A549 (cell line): Measurements from ENCODE around the gene SLC10A7. TPM values are rescaled to one million over a fixed set of nuclear protein-coding genes. Genes with fewer than 3 reads are reported as not detected.

Experiments used
- ATAC-seq, 2 experiments: fragments of 200-7000 bp in 1 of 2; fragments of >200 bp in 1 of 2; cut with Nextera tagmentation in 1 of 2; cut with Tn5 transposase in 1 of 2; 3 replicates each; pipeline versions ENCODE4 v1.8.0 to v1.9.1; 2018 to 2020; ENCODE audit warnings: mild to moderate bottlenecking in 1 of 2, moderate library complexity in 1 of 2
- CTCF ChIA-PET: fragments of 300-600 bp; sonication (Branson Sonifier 250); formaldehyde crosslinking; extraction: SDS; loops from one replicate; lab custom pipeline; 2021; ENCODE audit warnings: antibody characterized with exemption, inconsistent platforms; lab: Yijun Ruan, JAX
- POLR2A ChIA-PET: fragments of 350-600 bp; formaldehyde crosslinking; extraction: SDS; loops from one replicate; lab custom pipeline; 2021; ENCODE audit warnings: antibody characterized with exemption, inconsistent platforms; lab: Yijun Ruan, JAX
- DNase-seq, 2 experiments: peaks; one replicate each; pipeline versions ENCODE4 v3.0.0 to v3.0.0-alpha.2; 2011 to 2016; ENCODE audit warnings: low read depth in 1 of 2, low spot score in 1 of 2
- FAIRE-seq: peaks from 2 replicates; lab custom pipeline; 2011; peaks lifted over from hg19 to GRCh38; lab: Jason Lieb, UNC
- H3K27ac ChIP-seq, 2 experiments: fragments of >200 bp; sonication (Bioruptor Twin); formaldehyde crosslinking; 3 replicates each; pipeline ENCODE4 v1.5.1; 2016 to 2017
- H3K4me1 ChIP-seq: fragments of >200 bp; sonication (Bioruptor Twin); formaldehyde crosslinking; 3 replicates; pipeline ENCODE4 v1.6.1; 2016
- H3K4me2 ChIP-seq: fragments of >200 bp; sonication (Bioruptor Twin); formaldehyde crosslinking; 3 replicates; pipeline ENCODE4 v1.6.1; 2016
- H3K4me3 ChIP-seq: fragments of >200 bp; sonication (Bioruptor Twin); formaldehyde crosslinking; 3 replicates; pipeline ENCODE4 v1.5.1; 2016
- H3K9me3 ChIP-seq: fragments of >200 bp; sonication (Bioruptor Twin); formaldehyde crosslinking; 3 replicates; pipeline ENCODE4 v1.6.1; 2016
- BHLHE40 ChIP-seq: IDR thresholded peaks from 2 replicates; pipeline ENCODE4 v1.6.1; 2012; ENCODE audit warnings: low read depth, low read length, inconsistent platforms
- CHD2 ChIP-seq: fragments of 150-350 bp; IDR thresholded peaks from 2 replicates; pipeline ENCODE4 v1.6.1; 2014; ENCODE audit warnings: low read length; ENCODE audit not compliant: partially characterized antibody
- ESRRA ChIP-seq: fragments of 150-350 bp; IDR thresholded peaks from 2 replicates; pipeline ENCODE4 v1.6.1; 2014; ENCODE audit warnings: mild to moderate bottlenecking, low read length, borderline replicate concordance
- JUNB ChIP-seq: fragments of >200 bp; sonication (Bioruptor Twin); formaldehyde crosslinking; IDR thresholded peaks from 2 replicates; pipeline ENCODE4 v1.6.1; 2016
- NPAS2 ChIP-seq: fragments of 250-450 bp; sonication (Bioruptor Pico); IDR thresholded peaks from 2 replicates; pipeline ENCODE4 v1.8.0; 2022; ENCODE audit warnings: mild to moderate bottlenecking, moderate library complexity, borderline replicate concordance
- POLR2AphosphoS2 ChIP-seq: conservative IDR thresholded peaks from 2 replicates; pipeline ENCODE4 v1.6.1; 2012; ENCODE audit warnings: low read length, improper control_type of control experiment, inconsistent platforms
- RFX5 ChIP-seq: fragments of 450-650 bp; IDR thresholded peaks from 2 replicates; pipeline ENCODE4 v1.7.1; 2014; ENCODE audit warnings: antibody characterized with exemption, mild to moderate bottlenecking, moderate library complexity
- SMC3 ChIP-seq: fragments of >200 bp; sonication (Bioruptor Twin); formaldehyde crosslinking; IDR thresholded peaks from 3 replicates; pipeline ENCODE4 v1.6.1; 2018; ENCODE audit warnings: inconsistent platforms
- TFCP2L1 ChIP-seq: fragments of 250-450 bp; sonication (Bioruptor Pico); IDR thresholded peaks from 2 replicates; pipeline ENCODE4 v1.5.0; 2021; ENCODE audit warnings: mild to moderate bottlenecking
- TP53 ChIP-seq: fragments of 250-450 bp; sonication (Bioruptor Pico); IDR thresholded peaks from 2 replicates; pipeline ENCODE4 v1.5.0; 2021; ENCODE audit warnings: mild to moderate bottlenecking, moderate library complexity
- ZFP36 ChIP-seq: fragments of 450-650 bp; IDR thresholded peaks from 2 replicates; pipeline ENCODE4 v1.6.1; 2014; ENCODE audit warnings: borderline replicate concordance; ENCODE audit not compliant: partially characterized antibody
- WGBS: methylation state at CpG from one replicate; pipeline ENCODE4 v1.1.6; 2017; ENCODE audit errors: missing lambda C conversion rate; 5-methylcytosine and 5-hydroxymethylcytosine counted together
- polyA plus RNA-seq, 4 experiments: library from polyadenylated mRNA; depleted of rRNA in 3 of 4; stranded (reverse); fragments of >200 nt; fragmentation: RNase III in 1 of 4; extraction: RNeasy Plus Mini Kit Qiagen cat#74134 plus additional on column Dnase treatment in 1 of 4; gene quantifications; 2 replicates in 3 of 4; 3 replicates in 1 of 4; pipeline ENCODE4 v1.2.3, GENCODE V29; 2011 to 2017
- TF ChIP-seq, protein P1 (sequence below): fragments of >200 bp; sonication (Bioruptor Twin); formaldehyde crosslinking; IDR thresholded peaks from 3 replicates; pipeline ENCODE4 v1.6.1; 2016
- TF ChIP-seq, protein P2 (sequence below): fragments of 250-450 bp; sonication (Bioruptor Pico); IDR thresholded peaks from 2 replicates; pipeline ENCODE4 v1.5.0; 2020; ENCODE audit warnings: low read depth, mild to moderate bottlenecking, moderate library complexity
- TF ChIP-seq, protein P3 (sequence below): fragments of 250-450 bp; sonication (Bioruptor Pico); IDR thresholded peaks from 2 replicates; pipeline ENCODE4 v1.5.0; 2021; ENCODE audit warnings: mild to moderate bottlenecking, moderate library complexity, borderline replicate concordance
- TF ChIP-seq, protein P4 (sequence below): IDR thresholded peaks from 2 replicates; pipeline ENCODE4 v1.6.1; 2012

SLC10A7 gene
- polyA plus RNA-seq, 2 of the 4 experiments (the other 2 are of a cell fraction) = 1.3 to 6.5 TPM

DNA sequence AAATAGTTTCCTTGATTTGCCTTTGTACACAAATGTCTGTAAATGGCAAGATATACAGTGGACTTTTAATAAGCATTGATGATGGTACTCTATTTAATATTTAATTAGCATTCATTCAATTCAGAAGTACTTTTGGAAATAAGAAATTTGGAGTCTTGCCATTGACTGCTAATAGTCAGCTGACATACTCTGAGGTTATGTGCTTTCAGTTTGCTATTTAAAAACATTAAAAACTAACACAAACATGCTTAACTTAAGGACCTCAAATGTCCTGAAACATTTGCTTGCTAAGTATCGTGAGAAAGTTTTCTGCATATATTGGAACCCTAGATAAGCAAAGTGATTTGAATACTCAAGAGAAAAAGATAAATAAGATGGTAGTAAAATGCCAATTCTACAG lies 242.8 kb downstream of the SLC10A7 start:
- Histone ChIP-seq H3K4me2 (no peak overlapping the region), H3K9me3 (no peaks in the 10 kb centered on the region), H3K4me3 (no peak overlapping the region), H3K4me1 (no peaks in the 10 kb centered on the region), H3K27ac (no peak overlapping the region)
- TF ChIP-seq JUNB (no peak), ESRRA (no peak), ZFP36 (no peak), TP53 (CRISPR knock-in tag) (no peak), RFX5 (no peak), CHD2 (no peak), NPAS2 (CRISPR knock-in tag) (no peak)
- TF ChIP-seq, protein P1, sequence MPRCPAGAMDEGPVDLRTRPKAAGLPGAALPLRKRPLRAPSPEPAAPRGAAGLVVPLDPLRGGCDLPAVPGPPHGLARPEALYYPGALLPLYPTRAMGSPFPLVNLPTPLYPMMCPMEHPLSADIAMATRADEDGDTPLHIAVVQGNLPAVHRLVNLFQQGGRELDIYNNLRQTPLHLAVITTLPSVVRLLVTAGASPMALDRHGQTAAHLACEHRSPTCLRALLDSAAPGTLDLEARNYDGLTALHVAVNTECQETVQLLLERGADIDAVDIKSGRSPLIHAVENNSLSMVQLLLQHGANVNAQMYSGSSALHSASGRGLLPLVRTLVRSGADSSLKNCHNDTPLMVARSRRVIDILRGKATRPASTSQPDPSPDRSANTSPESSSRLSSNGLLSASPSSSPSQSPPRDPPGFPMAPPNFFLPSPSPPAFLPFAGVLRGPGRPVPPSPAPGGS = no peak
- TF ChIP-seq, protein P2, sequence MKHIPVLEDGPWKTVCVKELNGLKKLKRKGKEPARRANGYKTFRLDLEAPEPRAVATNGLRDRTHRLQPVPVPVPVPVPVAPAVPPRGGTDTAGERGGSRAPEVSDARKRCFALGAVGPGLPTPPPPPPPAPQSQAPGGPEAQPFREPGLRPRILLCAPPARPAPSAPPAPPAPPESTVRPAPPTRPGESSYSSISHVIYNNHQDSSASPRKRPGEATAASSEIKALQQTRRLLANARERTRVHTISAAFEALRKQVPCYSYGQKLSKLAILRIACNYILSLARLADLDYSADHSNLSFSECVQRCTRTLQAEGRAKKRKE = no peak
- TF ChIP-seq, protein P3, sequence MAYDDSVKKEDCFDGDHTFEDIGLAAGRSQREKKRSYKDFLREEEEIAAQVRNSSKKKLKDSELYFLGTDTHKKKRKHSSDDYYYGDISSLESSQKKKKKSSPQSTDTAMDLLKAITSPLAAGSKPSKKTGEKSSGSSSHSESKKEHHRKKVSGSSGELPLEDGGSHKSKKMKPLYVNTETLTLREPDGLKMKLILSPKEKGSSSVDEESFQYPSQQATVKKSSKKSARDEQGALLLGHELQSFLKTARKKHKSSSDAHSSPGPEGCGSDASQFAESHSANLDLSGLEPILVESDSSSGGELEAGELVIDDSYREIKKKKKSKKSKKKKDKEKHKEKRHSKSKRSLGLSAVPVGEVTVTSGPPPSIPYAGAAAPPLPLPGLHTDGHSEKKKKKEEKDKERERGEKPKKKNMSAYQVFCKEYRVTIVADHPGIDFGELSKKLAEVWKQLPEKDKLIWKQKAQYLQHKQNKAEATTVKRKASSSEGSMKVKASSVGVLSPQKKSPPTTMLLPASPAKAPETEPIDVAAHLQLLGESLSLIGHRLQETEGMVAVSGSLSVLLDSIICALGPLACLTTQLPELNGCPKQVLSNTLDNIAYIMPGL (CRISPR knock-in tag) = no peak
- TF ChIP-seq, protein P4, sequence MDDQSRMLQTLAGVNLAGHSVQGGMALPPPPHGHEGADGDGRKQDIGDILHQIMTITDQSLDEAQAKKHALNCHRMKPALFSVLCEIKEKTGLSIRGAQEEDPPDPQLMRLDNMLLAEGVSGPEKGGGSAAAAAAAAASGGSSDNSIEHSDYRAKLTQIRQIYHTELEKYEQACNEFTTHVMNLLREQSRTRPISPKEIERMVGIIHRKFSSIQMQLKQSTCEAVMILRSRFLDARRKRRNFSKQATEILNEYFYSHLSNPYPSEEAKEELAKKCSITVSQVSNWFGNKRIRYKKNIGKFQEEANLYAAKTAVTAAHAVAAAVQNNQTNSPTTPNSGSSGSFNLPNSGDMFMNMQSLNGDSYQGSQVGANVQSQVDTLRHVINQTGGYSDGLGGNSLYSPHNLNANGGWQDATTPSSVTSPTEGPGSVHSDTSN = no peak
- ATAC-seq (no peak), DNase-seq (no peak), FAIRE-seq (no peak)
- WGBS = 79% methylated on average over 1 of the region's 1 CpG
- ChIA-PET POLR2A (no interaction called here), CTCF (no interaction called here)

DNA sequence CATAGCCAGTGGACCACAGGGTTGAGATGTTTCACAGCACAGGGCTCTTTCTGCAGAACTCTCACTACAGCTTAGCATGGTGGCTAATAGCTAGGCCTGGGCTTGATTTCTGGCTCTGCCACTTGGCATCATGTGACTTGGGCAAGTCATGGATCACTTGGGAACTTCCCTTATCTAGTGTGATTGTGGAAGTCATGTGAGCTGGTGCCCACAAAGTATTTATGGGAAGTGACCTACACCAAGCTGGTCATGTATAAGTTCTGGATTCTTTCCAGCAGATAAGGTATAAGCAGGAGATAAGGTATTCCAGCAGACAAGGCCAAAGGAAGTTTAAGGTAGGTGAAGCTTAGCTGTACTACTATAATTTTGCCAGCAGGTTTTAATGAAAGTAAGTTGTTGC lies 246.4 kb downstream of the SLC10A7 start:
- Histone ChIP-seq H3K4me3 (no peak overlapping the region), H3K4me1 (no peaks in the 10 kb centered on the region), H3K27ac (no peak overlapping the region), H3K4me2 (no peak overlapping the region), H3K9me3 (no peaks in the 10 kb centered on the region)
- no peak for ATAC-seq
- CTCF ChIA-PET = no interaction called here
- FAIRE-seq = no peak
- no peak for DNase-seq
- POLR2A ChIA-PET = no interaction called here
- TF ChIP-seq SMC3 (no peak), POLR2AphosphoS2 (no peak), BHLHE40 (no peak)
- TF ChIP-seq, protein P2 = no peak

DNA sequence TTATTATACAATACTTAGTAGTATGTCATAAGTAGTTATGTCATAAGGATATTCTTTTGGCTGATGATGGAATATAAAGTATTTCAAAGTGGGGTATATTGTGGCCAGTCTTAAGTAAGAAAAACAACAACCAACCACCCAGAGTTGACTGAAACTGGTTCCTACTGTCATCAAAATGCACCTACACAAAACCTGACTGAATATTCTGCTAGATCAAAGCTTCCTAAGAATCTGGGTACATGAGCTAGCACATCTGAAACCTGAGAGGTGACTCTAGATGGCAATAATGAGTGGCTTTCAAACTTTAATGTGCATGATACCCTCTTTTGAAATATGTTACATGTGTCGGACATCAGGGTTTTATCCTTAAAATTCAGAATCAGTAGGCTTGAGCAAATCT lies 247.0 kb downstream of the SLC10A7 start:
- no peaks in the 10 kb centered on the region for H3K9me3 ChIP-seq
- CTCF ChIA-PET = no interaction called here
- TF ChIP-seq TFCP2L1 (CRISPR knock-in tag) (no peak), JUNB (no peak)
- TF ChIP-seq, all 56 proteins: peak for 0
- Histone ChIP-seq H3K4me2 (no peak overlapping the region), H3K4me3 (no peak overlapping the region), H3K4me1 (no peaks in the 10 kb centered on the region), H3K27ac (no peak overlapping the region)
- no peak for DNase-seq
- POLR2A ChIA-PET = no interaction called here
- FAIRE-seq = no peak
- no peak for ATAC-seq
- 96% methylated on average over 1 of the region's 1 CpG for WGBS
